Activated gamma-delta T cell treated with anti-CD3 and anti-CD28 coated beads, Interleukin-2, amount 50 U/mL, for 16 hours (primary cell): Measurements from ENCODE around the gene BCAN.

Experiments used
- DNase-seq: peaks from one replicate; pipeline ENCODE4 v3.0.0-alpha.2; 2020; ENCODE audit warnings: low read depth

Gene BCAN

GRCh38 chr1:156662005-156662799, 20.3 kb downstream of the BCAN start:
- DNase-seq = no peak

DNA sequence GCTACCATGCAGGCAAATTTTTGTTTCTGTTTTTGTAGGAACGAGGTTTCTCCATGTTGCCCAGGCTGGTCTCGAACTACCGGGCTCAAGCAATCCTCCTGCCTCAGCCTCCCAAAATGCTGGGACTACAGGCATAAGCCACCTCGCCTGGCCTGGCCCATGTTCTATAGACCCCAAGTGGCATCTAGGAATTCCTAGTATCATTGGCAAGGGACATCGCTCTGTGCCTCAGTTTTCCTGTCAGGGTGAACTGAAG, 20.8 kb downstream of the BCAN start:
- no peak for DNase-seq

GRCh38 chr1:156663178-156663577, 21.3 kb downstream of the BCAN start:
- no peak for DNase-seq

GRCh38 chr1:156664046-156664766, 22.3 kb downstream of the BCAN start:
- no peak for DNase-seq

DNA sequence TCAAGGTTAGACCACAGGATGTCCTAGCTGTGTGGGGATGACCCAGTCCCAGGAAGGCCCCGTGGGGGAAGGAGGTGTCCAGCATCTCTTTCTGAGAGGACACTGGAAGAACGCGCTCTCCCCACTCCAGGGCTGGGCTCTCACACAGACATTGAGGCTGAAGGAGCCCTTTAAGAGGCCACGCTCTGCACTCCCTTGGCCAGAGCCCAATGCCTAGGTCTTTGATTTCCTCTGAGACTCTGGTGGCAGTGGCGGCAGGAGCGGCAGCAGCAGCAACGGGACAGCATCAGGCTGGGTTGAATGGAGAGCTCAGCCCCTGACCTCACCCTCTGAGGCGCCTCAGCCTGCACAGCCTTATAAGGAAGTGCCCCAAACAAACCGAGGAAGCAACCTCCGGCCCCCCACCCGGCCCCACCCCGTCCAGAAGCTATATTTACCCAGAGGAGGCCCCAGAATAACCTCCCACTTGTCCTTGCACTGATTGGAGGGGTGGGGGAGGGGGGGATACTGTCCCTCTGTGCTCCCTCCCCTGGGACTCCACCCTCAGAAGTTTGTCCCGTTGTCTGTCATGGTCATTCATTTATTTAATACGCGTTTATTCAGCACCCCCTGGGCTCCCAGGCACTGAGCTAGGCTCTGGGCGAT, 23.0 kb downstream of the BCAN start:
- DNase-seq = no peak

DNA sequence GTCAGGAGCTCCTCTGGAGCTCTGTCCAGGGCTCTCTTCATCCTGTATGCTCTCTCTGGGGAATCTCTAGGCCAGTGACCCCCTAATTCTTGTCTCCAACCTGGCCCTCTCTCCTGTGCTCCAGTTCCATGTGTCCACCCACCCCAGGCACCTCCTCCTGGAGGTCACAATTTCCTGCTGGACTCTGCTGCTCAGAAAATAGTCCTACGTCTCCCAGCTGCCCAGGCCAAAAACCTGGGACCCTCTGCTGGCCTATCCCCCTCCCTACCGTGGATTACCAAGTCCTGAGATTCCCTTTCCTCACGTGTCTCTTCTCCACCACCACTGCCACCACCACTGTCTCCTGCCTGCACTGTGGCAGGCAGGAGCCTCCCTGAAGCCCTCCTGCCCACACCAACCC, 23.6 kb downstream of the BCAN start:
- no peak for DNase-seq

- no peak for DNase-seq
These were observed 25.1 kb downstream of the BCAN start for GRCh38 chr1:156666862-156667609.

DNA sequence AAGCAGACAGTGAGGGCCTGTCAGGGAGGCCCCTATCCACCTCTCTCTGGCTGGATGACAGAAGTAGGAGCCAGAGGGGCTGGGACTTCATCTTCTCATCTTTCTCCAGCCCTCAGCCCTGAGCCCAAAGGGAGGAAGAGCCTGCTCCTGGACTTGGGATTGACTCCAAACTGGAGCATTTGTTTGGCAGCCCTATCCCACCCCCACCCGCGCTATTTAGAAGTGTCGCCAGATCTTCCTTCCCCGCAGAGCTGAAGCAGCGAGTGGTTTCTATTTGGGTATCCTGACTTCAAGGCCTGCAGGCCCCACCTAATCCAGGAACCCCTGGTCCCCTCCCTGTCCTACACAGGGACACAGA, 25.7 kb downstream of the BCAN start:
- DNase-seq = no peak

DNA sequence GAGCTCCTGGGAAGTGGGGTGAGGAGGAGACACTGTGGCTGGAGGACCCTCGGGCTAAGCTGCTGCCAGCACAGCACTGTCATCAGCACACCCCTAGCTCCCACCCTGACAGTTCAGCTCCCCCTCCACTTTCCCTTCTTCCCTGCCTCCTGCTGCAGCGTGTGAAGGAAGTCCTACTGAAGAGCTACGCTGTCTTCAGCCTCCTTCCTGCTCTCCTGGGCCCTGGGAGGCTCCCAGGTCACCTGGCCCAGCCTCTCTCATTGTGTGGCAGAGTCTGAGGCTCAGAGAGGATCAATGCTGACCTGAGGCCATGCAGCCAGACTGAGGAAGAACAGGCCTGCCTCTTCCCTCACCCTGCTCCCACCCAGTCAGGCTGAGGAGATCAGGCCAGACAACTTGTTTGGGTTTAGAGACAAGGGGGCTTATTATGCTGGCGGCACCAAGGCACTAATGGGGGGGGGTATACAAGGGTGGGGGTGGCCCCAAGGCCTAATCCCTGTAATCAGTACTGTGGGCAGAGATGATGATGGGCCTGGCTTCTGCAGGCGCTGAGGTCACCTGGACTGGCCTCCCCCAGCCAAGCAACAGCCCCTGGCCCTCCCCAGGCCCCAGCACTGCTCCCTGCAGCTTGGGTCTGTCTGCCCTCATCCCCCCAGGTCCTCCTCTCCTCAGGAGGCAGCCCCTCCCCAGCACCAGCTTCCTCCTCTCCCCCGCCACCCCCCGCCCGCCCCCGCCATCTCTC, 26.2 kb downstream of the BCAN start:
- DNase-seq = no peak

DNA sequence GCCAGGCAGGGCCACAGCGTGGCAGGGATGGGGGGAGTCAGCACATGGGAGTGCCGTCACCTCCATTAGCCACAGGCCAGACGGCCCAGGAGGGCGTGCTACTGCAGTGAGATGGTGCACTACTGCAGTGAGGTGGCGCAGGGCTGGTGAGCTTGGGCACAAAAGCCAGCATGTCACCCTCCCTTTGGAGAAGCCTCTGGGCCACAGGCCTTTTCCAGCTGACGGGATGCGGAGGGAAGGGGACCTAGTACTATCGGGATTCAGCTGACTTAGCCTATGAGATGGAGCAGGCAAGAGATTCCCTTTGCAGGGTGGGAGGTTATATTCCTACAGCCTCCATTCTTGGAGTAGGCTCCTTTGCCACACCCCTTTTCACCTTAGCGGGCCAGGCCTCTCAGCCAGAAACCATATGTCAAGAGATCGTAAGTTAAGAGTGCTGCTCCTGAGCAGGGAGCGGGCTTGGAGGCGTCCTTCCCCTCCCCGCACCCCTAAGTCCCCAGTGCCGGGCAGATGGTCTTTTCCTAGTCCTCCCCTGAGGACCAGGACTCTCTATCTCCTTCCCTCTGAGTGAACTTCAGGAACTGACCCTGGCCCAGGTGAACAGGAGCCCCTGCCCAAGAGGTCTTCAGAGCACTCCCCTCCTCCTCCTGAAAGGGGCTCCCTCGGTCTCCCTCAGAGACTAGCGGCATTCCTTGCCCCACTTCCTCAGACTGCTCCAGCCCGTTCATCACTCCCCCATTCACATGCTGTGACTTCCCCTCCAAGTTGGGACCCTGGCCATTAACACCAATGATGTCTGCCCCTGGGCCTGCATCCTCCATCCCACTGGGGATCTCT, 27.1 kb downstream of the BCAN start:
- DNase-seq = no peak

- DNase-seq = no peak
These were observed 27.9 kb downstream of the BCAN start for GRCh38 chr1:156669794-156670193.

DNA sequence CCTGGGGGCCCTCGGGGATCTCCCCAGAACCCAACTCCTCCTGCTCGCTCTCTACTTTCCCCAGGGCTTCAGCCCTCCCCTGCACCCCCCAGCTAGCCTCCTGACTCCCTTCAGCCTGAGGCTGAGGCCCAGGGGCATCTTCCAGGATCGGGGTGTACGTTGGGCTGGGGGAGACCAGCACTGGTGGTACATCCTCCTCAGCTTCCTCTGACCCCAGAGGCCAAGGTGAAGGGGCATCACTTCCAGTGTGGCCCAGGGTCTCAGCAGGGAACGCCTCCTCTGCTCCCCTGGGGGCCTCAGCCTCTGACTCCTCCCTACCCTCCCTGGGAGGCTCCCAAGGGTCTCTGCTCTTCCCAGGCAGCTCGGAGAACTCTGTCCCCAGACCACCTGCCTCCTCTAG, 28.4 kb downstream of the BCAN start:
- no peak for DNase-seq

GRCh38 chr1:156670791-156671190, 28.9 kb downstream of the BCAN start:
- no peak for DNase-seq

DNA sequence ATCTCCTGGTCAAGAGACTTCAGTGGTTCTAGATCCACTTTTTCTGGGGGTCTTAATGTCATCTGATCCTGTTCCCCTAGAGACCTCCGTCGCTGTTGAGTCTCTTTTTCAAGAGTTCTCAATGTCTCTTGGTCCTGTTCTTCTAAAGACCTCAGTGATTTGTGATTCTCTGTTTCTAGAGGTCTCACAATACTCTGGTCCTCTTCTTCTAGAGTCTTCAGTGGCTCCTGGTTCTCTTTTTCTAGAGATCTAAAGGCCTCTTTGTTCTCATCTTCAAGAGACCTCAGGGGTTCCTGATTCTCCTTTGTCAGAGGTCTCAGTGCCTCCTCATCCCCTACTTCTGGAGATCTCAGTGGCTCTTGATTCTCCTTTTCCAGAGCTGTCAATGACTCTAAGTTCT, 29.9 kb downstream of the BCAN start:
- no peak for DNase-seq

GRCh38 chr1:156673387-156674121, 31.6 kb downstream of the BCAN start:
- DNase-seq = no peak

GRCh38 chr1:156675210-156676113, 33.5 kb downstream of the BCAN start:
- DNase-seq = no peak

- DNase-seq = no peak
These were observed 34.4 kb downstream of the BCAN start for GRCh38 chr1:156676114-156676819.

- no peak for DNase-seq
These were observed 35.1 kb downstream of the BCAN start, which contains the start of gene NES for GRCh38 chr1:156676820-156677615. TSS of gene NES (minus strand) at chr1:156677407. CDS start at chr1:156677264, 143 bp downstream.
